HG02840 (cell line): ENCODE data around the gene IL3RA.
"Not testable (repeated sequence)": the region's sequence is repeated elsewhere in the genome, so short reads cannot be mapped to it uniquely, and the experiment has no call there.

Experiments used
- ATAC-seq: cut with Tn5 transposase; IDR thresholded peaks from one replicate; pipeline ENCODE4 v1.9.1; 2021; ENCODE audit warnings: mild to moderate bottlenecking, moderate library complexity, moderate number of reproducible peaks; ENCODE audit not compliant: unreplicated experiment, low FRiP score

IL3RA gene

GRCh38 chrX:1327651-1328304 is 8.8 kb upstream of the IL3RA start:
- ATAC-seq: no peak

DNA sequence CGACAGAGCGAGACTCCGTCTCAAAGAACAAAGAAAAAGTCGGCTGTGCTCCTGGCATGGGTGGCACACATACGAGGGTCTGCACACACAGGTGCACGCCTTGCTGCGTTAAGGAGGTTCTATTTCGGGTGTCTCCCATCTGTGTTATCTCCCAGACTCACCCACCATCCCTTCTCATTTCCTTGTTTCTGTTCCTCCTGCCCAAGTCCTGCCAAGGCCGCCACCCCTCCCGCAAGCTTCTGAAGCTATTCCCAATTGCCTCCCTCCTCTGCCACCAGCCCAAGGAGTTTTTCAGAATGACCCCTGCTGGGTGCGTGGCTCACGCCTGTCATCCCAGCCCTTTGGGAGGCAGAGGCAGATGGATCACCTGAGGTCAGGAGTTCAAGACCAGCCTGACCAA is 6.0 kb upstream of the IL3RA start:
- no peak for ATAC-seq

DNA sequence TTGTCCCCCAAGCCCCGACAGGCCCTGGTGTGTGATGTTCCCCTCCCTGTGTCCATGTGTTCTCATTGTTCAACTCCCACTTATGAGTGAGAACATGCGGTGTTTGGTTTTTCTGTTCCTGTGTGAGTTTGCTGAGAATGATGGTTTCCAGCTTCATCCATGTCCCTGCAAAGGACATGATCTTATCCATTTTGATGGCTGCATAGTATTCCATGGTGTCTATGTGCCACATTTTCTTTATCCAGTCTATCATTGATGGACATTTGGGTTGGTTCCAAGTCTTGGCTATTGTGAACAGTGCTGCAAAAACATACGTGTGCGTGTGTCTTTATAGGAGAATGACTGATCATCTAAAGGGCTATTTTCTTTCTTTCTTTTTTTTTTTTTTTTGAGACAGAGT is 4.2 kb upstream of the IL3RA start:
- not testable (repeated sequence) for ATAC-seq

DNA sequence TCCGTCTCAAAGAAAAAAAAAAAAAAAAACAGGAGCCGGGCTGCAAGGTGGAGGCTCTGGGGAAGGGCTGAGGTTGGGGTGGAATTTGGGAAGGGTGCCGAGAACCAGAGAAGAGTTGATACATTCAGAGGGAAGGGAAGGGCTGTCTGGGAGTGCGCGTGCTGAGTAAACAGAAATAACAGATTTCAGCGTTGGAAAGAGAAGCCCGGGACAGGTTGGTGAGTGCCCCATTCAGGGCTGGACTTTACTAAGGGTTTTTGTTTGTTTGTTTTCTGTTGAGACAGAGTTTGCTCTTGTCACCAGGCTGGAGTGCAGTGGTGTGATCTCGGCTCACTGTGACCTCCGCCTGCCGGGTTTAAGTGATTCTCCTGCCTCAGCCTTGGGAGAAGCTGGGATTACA is 1.7 kb upstream of the IL3RA start:
- no peak for ATAC-seq

- no peak for ATAC-seq
Observed at GRCh38 chrX:1336948-1337779, 579 bp downstream of the IL3RA start.

DNA sequence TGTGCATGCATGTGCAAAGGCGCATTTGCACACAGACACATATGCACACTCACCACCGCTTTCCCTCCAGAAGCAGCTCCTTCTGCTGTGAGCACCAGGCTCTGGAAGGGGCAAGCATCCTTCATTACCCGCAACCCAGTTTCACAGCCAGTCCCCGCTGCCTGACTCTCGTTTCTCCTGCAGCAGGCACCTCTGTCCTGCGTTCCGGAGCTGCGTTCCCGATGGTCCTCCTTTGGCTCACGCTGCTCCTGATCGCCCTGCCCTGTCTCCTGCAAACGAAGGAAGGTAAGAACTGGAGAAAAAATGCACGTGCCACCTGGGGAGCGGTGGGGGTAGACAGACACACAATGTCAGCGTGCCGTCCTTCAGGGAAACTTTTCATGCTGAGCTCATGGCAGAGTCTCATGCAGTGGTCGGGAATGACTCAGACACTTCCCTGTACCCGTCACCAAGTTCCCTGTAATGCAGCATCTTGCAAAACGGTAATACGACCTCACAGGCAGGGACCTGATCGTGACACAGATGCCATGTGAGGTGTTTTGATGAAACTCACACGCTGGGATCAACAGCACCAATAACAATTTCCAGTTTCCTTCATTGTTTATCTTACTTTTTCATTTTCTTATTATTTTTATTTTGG is 5.1 kb downstream of the IL3RA start:
- no peak for ATAC-seq

GRCh38 chrX:1349606-1350005 is 13.0 kb downstream of the IL3RA start:
- ATAC-seq: not testable (repeated sequence)

GRCh38 chrX:1351981-1352714 is 15.6 kb downstream of the IL3RA start:
- ATAC-seq: no peak

- no peak for ATAC-seq
Observed at GRCh38 chrX:1354036-1355019, 17.7 kb downstream of the IL3RA start.

DNA sequence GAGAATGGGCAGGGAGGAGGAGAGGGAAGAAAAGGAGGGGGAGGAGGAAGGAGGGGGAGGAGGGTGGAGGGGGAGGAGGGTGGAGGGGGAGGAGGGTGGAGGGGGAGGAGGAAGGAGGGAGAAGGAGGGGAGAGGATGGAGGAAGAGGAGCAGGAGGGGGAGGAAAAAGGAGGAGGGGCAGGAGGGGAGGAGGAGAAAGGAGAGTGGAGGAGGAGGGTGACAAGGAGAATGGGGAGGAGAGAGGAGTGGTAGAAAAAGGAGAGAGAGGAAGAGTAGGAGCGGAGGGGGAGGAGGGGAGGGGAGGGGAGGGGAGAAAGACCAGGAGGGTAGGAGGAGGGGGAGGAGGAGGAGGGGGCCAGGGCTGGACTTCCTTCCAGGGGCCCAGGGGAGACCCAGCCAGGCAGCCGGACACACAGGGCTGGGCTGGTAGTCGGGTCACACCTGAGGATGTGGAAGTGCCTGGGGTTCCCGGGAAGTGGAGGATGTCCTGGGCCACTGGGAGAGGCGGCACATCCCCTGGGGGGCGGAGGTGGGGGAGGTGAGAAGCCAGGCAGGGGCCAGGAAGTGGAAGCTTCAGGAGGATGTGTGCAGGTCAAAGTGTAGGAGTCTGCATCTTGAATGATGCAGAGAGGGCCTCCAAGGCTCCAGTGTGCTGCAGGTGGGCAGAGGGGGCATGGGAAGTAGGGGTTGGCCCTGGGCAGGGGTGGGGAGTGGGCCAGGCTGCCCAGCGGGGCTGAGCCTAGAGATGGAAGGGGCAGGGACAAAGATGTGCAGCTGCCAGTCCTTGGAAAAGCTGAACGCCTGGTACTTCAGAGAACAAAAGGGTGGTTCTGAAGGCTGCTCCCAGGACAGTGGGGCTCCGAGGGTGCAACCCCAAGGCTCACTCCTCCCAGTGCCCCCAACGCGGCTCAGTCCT is 18.8 kb downstream of the IL3RA start:
- no peak for ATAC-seq

- no peak for ATAC-seq
Observed at GRCh38 chrX:1357993-1358392, 21.4 kb downstream of the IL3RA start.

DNA sequence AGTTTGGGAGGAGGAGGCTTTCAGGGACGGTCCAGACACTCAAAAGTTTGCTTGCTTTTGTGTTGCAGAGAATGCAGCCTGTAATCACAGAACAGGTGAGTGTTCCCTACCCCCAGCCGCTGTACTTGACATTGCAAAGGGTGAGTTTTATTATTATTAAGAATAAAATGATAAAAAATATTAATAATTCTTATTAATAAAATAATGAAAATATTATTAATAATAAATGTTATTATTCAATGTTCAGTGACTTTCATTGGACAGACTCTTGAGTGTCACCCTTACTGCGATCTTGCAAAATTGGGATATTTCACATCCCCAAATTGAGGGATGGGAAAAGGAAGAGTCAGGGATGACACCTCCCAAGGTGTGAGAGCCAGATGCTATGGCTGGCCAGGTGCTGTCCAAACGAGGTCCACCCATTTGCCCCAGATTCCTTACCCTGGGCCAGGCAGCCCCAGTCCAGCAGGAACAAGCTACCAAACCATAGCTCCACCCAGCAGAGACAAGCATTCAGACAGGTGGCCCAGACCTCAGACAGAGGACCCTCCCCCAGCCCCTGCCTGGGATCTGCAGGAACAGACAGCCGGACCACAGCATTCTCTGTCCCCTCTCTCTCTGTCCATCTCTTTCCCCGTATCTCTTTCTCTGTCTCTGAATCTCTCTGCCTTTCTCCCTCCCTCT is 22.4 kb downstream of the IL3RA start:
- ATAC-seq: no peak

DNA sequence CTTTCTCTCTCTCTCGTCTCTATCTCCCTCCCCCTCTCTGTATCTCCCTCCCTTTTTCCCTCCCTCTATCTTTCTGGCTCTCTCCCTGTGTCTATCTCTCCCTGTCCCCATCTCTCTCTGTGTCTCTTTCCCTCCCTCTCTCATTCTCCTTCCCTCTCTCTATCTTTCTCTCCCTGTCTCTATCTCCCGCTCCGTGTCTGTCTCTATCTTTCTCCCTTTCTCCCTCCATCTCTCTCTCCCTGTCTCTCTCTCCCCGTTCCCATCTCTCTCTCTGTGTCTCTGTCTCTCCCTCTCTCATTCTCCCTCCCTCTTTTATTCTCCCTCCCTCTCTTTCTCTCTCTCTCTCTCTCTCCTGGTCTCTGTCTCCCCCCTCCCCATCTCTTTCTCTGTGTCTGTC is 22.9 kb downstream of the IL3RA start:
- no peak for ATAC-seq

DNA sequence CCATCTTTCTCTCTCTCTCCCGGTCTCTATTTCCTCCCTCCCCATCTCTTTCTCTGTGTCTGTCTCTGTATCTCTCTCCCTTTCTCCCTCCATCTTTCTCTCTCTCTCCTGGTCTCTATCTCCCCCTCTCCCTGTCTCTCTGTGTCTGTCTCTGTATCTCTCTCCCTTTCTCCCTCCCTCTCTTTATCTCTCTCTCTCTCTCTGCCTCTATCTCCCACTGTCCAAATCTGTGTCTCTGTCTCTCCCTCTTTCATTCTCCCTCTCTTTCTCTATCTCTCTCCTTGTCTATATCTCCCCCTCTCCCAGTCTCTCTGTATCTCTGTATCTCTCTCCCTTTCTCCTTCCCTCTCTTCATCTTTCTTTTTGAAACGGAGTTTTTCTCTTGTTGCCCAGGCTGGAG is 23.6 kb downstream of the IL3RA start:
- no peak for ATAC-seq

DNA sequence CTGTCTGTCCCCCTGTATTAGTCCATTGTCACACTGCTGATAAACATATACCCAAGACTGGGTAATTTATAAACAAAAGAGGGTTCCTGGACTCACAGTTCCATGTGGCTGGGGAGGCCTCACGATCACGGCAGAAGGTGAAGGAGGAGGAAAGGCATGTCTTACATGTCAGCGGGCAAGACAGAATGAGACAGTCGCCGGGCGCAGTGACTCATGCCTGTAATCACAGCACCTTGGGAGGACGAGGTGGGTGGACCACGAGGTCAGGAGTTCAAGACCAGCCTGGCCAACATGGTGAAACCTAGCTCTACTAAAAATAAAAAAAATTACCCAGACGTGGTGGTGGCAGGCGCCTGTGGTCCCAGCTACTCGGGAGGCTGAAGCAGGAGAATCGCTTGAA is 24.7 kb downstream of the IL3RA start:
- ATAC-seq: no peak

- no peak for ATAC-seq
Observed at GRCh38 chrX:1361910-1362309, 25.3 kb downstream of the IL3RA start.

GRCh38 chrX:1366363-1366762 is 29.8 kb downstream of the IL3RA start:
- ATAC-seq: not testable (repeated sequence)

- no peak for ATAC-seq
Observed at GRCh38 chrX:1368385-1368698, 31.8 kb downstream of the IL3RA start.
